DOHH2 (cell line): ENCODE data around the gene ABHD12B.

Experiments used
- EZH2phosphoT487 ChIP-seq: fragments of 200-600 bp; sonication (generic); IDR thresholded peaks from 2 replicates; pipeline ENCODE4 v1.6.1; 2017; ENCODE audit warnings: borderline replicate concordance, mild to moderate bottlenecking, antibody characterized with exemption, low read length, moderate library complexity, mixed read lengths
- TF ChIP-seq, protein P1 (sequence below): fragments of 200-600 bp; sonication (generic); IDR thresholded peaks from one replicate; pipeline ENCODE4 v1.5.1; 2014; ENCODE audit warnings: antibody characterized with exemption, mild to moderate bottlenecking, low read depth, low read length; ENCODE audit not compliant: poor library complexity, severe bottlenecking

DNA sequence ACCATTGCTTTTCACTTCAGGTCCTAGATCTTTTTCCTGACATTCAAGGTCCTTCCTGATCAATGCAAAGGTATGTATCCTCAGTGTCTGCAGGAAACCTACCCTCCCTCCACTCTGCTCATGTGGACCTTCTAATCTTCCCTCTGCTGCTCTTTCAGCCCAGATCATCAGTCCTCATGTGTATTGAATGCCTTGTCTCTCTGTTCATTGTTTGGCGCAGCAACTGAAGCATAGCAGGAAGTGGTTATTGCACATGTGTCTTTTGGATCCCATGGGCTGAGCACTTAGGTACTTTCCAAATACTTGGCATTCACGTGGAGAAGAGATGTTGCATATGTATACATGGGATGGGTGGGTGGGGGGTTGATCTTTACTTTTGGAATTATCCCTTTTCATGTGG, 36.6 kb upstream of the ABHD12B start:
- TF ChIP-seq, protein P1, sequence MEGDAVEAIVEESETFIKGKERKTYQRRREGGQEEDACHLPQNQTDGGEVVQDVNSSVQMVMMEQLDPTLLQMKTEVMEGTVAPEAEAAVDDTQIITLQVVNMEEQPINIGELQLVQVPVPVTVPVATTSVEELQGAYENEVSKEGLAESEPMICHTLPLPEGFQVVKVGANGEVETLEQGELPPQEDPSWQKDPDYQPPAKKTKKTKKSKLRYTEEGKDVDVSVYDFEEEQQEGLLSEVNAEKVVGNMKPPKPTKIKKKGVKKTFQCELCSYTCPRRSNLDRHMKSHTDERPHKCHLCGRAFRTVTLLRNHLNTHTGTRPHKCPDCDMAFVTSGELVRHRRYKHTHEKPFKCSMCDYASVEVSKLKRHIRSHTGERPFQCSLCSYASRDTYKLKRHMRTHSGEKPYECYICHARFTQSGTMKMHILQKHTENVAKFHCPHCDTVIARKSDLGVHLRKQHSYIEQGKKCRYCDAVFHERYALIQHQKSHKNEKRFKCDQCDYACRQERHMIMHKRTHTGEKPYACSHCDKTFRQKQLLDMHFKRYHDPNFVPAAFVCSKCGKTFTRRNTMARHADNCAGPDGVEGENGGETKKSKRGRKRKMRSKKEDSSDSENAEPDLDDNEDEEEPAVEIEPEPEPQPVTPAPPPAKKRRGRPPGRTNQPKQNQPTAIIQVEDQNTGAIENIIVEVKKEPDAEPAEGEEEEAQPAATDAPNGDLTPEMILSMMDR = no peak
- TF ChIP-seq EZH2phosphoT487 = no peak
